K562 (cell line): ENCODE measurements around the gene LRRC37B.
"Not testable (repeated sequence)": the region's sequence is repeated elsewhere in the genome, so short reads cannot be mapped to it uniquely, and the experiment has no call there.

ENCODE experiments used
- CHCHD3 ChIP-seq: fragments of 250-450 bp; sonication (Bioruptor Pico); IDR thresholded peaks from 2 replicates; pipeline ENCODE4 v2.1.2; 2022; ENCODE audit warnings: mild to moderate bottlenecking
- CREB5 ChIP-seq: fragments of 250-450 bp; sonication (Bioruptor Pico); IDR thresholded peaks from 2 replicates; pipeline ENCODE4 v1.5.0; 2020; ENCODE audit warnings: mild to moderate bottlenecking
- RFX1 ChIP-seq: fragments of 450-650 bp; IDR thresholded peaks from 2 replicates; pipeline ENCODE4 v1.6.1; 2016; ENCODE audit warnings: mild to moderate bottlenecking, moderate library complexity
- SREBF2 ChIP-seq: sonication (generic); formaldehyde crosslinking; IDR thresholded peaks from 2 replicates; pipeline ENCODE4 v1.4.0; 2020; ENCODE audit warnings: mild to moderate bottlenecking, missing genetic modification reagents
- SRSF1 ChIP-seq: fragments of 200-400 bp; formaldehyde crosslinking; IDR thresholded peaks from 2 replicates; pipeline ENCODE4 v1.6.1; 2017; ENCODE audit warnings: mild to moderate bottlenecking, low read depth, low read length, moderate library complexity
- YBX1 ChIP-seq: fragments of 450-650 bp; IDR thresholded peaks from 2 replicates; pipeline ENCODE4 v1.7.1; 2016; ENCODE audit warnings: mild to moderate bottlenecking
- ZNF124 ChIP-seq: sonication (generic); formaldehyde crosslinking; IDR thresholded peaks from 2 replicates; pipeline ENCODE4 v1.8.1; 2022; ENCODE audit warnings: missing genetic modification reagents
- TF ChIP-seq, protein P1 (sequence below): sonication (generic); formaldehyde crosslinking; IDR thresholded peaks from 2 replicates; pipeline ENCODE4 v1.5.0; 2020; ENCODE audit warnings: missing genetic modification reagents

DNA sequence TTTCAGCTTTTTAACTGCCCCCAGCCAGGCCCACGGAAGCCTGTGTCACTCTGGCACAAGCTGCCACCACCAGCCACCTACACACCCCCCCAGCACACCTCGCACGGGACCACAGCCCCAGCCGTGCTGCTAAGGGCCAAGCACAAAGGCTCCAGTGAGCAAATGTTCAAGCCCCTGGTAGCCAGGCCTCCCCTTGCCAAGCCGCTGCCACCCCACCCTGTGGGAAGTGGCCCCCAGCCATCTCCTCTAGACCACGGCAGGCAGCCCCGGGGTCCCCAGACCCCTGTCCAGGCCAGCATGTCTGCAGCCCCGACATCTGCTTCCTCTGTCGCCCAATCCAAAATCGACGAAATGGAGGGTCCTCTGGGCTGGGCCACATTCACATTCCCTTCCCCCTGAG lies 35.1 kb downstream of the LRRC37B start:
- TF ChIP-seq CHCHD3 (CRISPR knock-in tag); CREB5 (CRISPR knock-in tag); SREBF2 (CRISPR knock-in tag); SRSF1; ZNF124 (CRISPR knock-in tag); YBX1; RFX1: not testable (repeated sequence)
- TF ChIP-seq, protein P1, sequence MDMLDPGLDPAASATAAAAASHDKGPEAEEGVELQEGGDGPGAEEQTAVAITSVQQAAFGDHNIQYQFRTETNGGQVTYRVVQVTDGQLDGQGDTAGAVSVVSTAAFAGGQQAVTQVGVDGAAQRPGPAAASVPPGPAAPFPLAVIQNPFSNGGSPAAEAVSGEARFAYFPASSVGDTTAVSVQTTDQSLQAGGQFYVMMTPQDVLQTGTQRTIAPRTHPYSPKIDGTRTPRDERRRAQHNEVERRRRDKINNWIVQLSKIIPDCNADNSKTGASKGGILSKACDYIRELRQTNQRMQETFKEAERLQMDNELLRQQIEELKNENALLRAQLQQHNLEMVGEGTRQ (CRISPR knock-in tag) = not testable (repeated sequence)
